Measurements from ENCODE around the gene SUCO. TPM values are rescaled to one million over a fixed set of nuclear protein-coding genes. Genes with fewer than 3 reads are reported as not detected.
A peak's percentile ranks its signal among the peaks of the same experiment; 100 is the strongest.

Gene SUCO
- total and polyA plus RNA-seq, 2 donors (not counting 3 experiments of a cell fraction or from before 2014, with no cell fraction given): 5.1 to 27.2 TPM

DNA sequence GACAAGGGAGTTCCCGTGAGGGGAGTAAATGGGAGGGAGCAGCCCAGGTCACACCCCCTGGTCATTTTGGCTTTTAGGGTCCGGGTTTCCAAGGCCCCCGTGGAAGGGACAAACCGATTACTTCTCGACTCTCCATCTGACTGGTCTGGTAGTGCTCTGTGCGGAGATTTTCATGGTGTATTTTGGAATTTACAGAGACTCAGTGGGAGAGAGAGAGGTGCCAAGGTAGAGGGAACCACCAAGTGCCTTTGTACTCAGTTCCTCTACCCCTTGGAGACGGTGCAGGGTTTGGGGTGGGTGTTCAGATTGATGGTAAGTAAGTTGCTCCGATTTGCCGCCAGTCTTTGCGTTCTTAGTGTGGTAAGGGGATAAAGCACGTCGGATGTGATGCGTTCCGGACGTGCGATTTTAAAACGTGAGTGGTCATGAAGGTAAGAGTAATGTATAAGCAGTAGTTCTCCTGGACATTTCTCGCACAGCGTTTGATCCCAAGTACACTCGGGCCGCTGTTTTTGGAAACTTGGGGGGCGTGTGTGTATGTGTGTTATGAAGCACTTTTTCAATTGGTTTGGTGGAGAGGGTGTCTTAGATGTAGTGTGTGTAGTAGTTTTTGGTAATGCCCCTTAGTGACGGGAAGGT, 682 bp downstream of the SUCO start:
- Histone ChIP-seq H3K9me3 (replicated peaks; ENCODE audit: control insufficient read depth, insufficient read depth, low read length) (no peaks in the 10 kb centered on the region), H3K4me1 (ENCODE audit: control insufficient read depth, extremely low read depth, insufficient read depth, low read length) (peaks cover 16% of the 10 kb centered on the region), H3K4me2 (ENCODE audit: insufficient read depth, low read length) (peak overlapping the region; percentile 91), H3K27ac (ENCODE audit: insufficient read depth, low read depth, low read length) (peak overlapping the region; percentile 83), H3K9ac (replicated peaks; ENCODE audit: extremely low read depth, insufficient read depth, low read length) (peak overlapping the region; percentile 83), H2AFZ (ENCODE audit: low read depth, low read length) (peak overlapping the region; percentile 66), H4K20me1 (replicated peaks; ENCODE audit: control insufficient read depth, extremely low read depth, insufficient read depth, low read length) (peaks cover 8% of the 10 kb centered on the region), H3K9me1 (replicated peaks; ENCODE audit: control insufficient read depth, extremely low read depth, insufficient read depth, low read length) (no peaks in the 10 kb centered on the region), H3K36me3 (ENCODE audit: control insufficient read depth in 2 of 2, extremely low read depth in 1 of 2, insufficient read depth in 2 of 2, low read length in 2 of 2) (no peaks in the 10 kb centered on the region), H3K79me2 (ENCODE audit: control insufficient read depth, insufficient read depth, low read length) (peaks cover 50% of the 10 kb centered on the region), H3K4me3 (replicated peaks in 1 of 3; ENCODE audit: insufficient read depth in 1 of 3, low read depth in 1 of 3, low read length in 3 of 3) (peak overlapping the region; percentile 48 to 90 (median 70)), H3K27me3 (ENCODE audit: control insufficient read depth in 2 of 2, insufficient read depth in 2 of 2, low read length in 2 of 2) (peaks cover 6 to 15% of the 10 kb centered on the region in 2 experiments)
- peak; percentile 61 for DNase-seq (ENCODE audit: low read depth, low spot score)
- no TSS peak for BruUV-seq (replicated peaks)
- dilution Hi-C loops (cut with MboI; ENCODE audit: extremely low pct_ligation_motif_present, low sequenced_read_pairs) (no loop called here), intact Hi-C loops (cut with micrococcal nuclease) (loop anchor here (1.0 to 10.0 kb wide), 8 partner anchors 74 to 943 kb away; partner anchors contain the start of genes METTL13 and PRDX6)
- POLR2A ChIA-PET: interaction anchor here (1.0 to 1.5 kb wide), 2 partner anchors 56 to 175 kb away, joined by 4 read pairs; no protein-coding TSS in a partner anchor
- FAIRE-seq: peak; percentile 35
- no peak for TF ChIP-seq MAX (IDR thresholded peaks at IDR 0.05; ENCODE audit: insufficient read depth, insufficient read length)
- TF ChIP-seq, protein P1, sequence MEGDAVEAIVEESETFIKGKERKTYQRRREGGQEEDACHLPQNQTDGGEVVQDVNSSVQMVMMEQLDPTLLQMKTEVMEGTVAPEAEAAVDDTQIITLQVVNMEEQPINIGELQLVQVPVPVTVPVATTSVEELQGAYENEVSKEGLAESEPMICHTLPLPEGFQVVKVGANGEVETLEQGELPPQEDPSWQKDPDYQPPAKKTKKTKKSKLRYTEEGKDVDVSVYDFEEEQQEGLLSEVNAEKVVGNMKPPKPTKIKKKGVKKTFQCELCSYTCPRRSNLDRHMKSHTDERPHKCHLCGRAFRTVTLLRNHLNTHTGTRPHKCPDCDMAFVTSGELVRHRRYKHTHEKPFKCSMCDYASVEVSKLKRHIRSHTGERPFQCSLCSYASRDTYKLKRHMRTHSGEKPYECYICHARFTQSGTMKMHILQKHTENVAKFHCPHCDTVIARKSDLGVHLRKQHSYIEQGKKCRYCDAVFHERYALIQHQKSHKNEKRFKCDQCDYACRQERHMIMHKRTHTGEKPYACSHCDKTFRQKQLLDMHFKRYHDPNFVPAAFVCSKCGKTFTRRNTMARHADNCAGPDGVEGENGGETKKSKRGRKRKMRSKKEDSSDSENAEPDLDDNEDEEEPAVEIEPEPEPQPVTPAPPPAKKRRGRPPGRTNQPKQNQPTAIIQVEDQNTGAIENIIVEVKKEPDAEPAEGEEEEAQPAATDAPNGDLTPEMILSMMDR (IDR thresholded peaks at IDR 0.05; ENCODE audit: extremely low read depth in 1 of 2, insufficient read depth in 1 of 2, low read depth in 1 of 2, low read length in 2 of 2): no peak
- no peak for TF ChIP-seq POLR2A (IDR thresholded peaks at IDR 0.05; ENCODE audit: low read depth, low read length)
- TF ChIP-seq JUN (IDR thresholded peaks at IDR 0.05; ENCODE audit: borderline replicate concordance, insufficient read depth, insufficient read length, low read depth): no peak
- no peak for TF ChIP-seq POLR2AphosphoS5 (IDR thresholded peaks at IDR 0.05; ENCODE audit: insufficient read depth, low read depth, low read length)
- TF ChIP-seq GATA2 (IDR thresholded peaks at IDR 0.05; ENCODE audit: insufficient read depth, insufficient read length, low read depth, low read length): no peak
- TF ChIP-seq EZH2 (IDR thresholded peaks at IDR 0.05; ENCODE audit: borderline replicate concordance, low read depth, low read length, severe bottlenecking): no peak
- TF ChIP-seq FOS (IDR thresholded peaks at IDR 0.05; ENCODE audit: borderline replicate concordance, insufficient read depth, low read length): no peak
- no peak for TF ChIP-seq MYC (IDR thresholded peaks at IDR 0.05; ENCODE audit: low read depth, low read length)
- CTCF ChIA-PET: interaction anchor here (1.0 to 2.6 kb wide), 6 partner anchors 12 to 531 kb away, joined by 3 to 20 read pairs (median 5); no protein-coding TSS in a partner anchor
